HG03064 (cell line): ENCODE measurements around the gene OR8S1.
"Not testable (repeated sequence)": the region's sequence is repeated elsewhere in the genome, so short reads cannot be mapped to it uniquely, and the experiment has no call there.

Experiments
- ATAC-seq: cut with Tn5 transposase; IDR thresholded peaks from one replicate; pipeline ENCODE4 v1.9.1; 2021; ENCODE audit warnings: low read depth; ENCODE audit not compliant: unreplicated experiment

Gene OR8S1

DNA sequence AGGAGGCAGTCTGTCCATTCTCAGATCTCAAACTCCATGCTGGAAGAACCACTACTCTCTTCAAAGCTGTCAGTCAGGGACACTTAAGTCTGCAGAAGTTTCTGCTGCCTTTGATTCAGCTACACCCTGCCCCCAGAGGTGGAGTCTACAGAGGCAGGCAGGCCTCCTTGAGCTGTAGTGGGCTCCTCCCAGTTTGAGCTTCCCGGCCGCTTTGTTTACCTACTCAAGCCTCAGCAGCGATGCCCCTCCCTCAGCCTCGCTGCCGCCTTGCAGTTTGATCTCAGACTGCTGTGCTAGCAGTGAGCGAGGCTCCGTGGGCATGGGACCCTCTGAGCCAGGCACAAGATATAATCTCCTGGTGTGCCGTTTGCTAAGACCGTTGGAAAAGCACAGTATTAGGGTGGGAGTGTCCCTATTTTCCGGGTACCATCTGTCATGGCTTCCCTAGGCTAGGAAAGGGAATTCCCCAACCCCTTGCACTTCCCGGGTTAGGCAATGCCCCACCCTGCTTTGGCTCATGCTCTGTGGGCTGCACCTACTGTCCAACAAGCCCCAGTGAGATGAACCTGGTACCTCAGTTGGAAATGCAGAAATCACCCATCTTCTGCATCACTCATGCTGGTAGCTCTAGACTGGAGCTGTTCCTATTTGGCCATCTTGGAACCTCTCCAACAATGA, 28.4 kb downstream of the OR8S1 start:
- not testable (repeated sequence) for ATAC-seq

DNA sequence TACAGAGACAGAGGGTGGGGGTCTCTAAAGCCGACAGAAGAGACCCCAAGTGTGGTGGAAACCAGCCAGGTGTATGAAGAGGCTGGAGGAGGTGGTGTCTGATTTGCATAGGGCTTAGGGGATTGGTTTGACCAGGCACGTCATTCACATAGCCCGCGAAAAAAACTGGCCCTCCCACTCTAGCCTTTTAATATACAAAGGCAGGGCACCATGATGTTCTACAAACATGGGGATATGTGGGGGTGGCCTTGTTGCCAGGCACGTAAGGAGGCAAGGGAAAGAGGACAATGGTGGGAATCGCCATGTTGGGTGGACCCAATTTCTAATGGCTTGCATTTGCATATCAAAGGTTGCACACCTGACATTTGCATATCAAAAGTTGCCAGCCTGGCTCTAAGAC, 31.2 kb downstream of the OR8S1 start:
- no peak for ATAC-seq

DNA sequence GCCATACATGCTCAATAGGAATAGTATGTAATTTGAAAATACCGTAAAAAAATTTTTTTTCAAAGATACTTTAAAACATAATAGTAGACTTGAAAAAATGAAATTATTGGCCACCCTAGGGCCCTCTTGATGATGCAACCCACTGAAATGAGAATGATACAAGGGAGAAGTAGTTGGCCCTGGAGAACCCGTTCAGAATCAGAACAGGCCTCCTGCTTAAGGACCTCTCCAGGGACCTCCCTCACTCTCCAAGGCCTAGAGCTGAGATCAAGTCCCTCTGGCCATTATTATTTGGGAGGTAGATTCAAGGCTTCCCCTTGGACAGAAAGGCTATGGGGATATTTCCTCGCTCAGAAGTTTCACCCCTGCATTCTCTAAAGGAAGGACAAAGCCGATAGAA, 32.5 kb downstream of the OR8S1 start:
- no peak for ATAC-seq

DNA sequence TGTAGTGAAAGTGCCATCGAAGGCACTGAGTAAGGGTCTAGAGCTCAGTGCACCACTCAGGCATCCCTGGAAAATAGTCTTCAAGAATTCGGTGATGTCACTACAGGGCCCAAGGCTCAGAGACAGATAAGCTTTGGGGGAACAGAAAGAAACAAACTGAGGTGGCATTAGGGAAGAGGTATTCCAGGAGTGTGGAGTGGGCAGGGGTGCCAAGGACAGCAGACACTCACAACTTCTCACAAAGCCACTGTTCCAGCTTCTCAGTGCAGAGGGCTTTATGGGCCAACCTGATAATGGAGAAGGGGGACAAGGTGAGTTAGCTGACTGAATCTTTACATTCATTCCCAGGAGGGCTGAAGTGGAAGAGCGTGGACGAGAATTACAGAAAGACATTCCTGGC, 42.3 kb downstream of the OR8S1 start:
- ATAC-seq = no peak

DNA sequence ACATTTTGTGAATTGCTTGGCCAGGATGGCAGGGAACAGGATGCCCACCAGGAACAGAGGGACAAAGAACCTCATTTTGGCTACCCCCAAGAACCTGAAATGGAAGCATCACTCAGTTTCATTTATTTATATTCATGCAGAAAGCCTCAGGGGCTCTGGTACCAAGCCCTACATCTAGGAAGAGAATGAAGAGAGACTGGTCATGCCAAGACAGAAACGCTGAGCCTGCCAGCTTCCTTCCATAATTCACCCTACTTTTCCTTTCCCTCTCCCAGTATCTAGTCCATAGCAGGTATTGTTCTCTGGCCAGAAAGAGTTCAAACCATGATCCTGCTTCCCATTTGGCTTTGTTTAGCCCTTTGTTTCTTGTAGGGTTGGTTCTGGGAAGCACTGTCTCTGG, 44.5 kb downstream of the OR8S1 start, which contains the start of gene LALBA:
Gene LALBA, minus strand, starts transcription at position 101 of the 400 bp plus-strand sequence. Its CDS starts 26 bp downstream, at position 75.
- ATAC-seq = no peak

DNA sequence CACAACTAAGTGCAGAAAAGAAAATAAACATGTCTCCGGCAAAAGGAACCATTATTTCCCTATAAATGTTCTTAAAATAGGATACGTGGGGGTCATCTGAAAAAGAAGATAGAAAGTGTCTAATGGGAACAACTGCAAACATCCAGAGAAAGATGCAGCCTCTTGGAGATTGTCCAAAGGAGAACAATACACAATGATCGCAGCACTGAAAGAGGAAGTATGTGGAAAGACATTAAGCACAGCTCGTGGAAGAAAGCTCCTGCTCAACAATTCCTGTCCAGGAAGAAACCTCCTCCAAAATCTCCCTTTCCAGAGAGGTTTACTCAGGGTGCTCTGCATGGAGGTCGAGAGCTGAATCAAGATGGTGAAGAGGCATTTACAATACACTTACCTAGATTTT, 46.9 kb downstream of the OR8S1 start:
- ATAC-seq = no peak
